Stomach (tissue), 4 donors: ENCODE data around the gene ING1.

ENCODE experiments used
- CTCF ChIP-seq, 7 experiments: fragments of 450-650 bp in 4 of 7; fragments of 200-600 bp in 3 of 7; sonication (generic) in 3 of 7; IDR thresholded peaks; one replicate each; pipeline ENCODE4 v1.5.1; 2016 to 2019; ENCODE audit warnings: antibody characterized with exemption in 7 of 7, control low read depth in 2 of 7, mild to moderate bottlenecking in 1 of 7
- POLR2A ChIP-seq, 4 donors: fragments of 450-650 bp; IDR thresholded peaks; one replicate each; pipeline ENCODE4 v1.6.1; 2016; ENCODE audit warnings: antibody characterized with exemption in 4 of 4, control low read depth in 2 of 4, mild to moderate bottlenecking in 1 of 4, moderate library complexity in 1 of 4
- POLR2AphosphoS5 ChIP-seq, 3 donors: sonication (generic); formaldehyde crosslinking; IDR thresholded peaks; one replicate each; pipeline ENCODE4 v1.6.1; 2016; ENCODE audit warnings: antibody characterized with exemption in 3 of 3

- TF ChIP-seq CTCF (IDR thresholded peaks at IDR 0.05) (no peak), POLR2AphosphoS5 (IDR thresholded peaks at IDR 0.05) (no peak), POLR2A (IDR thresholded peaks at IDR 0.05) (no peak)
Measured at GRCh38 chr13:110689041-110689440, 24.5 kb upstream of the ING1 start.
